ENCODE measurements around the gene DDX47. TPM values are rescaled to one million over a fixed set of nuclear protein-coding genes. Genes with fewer than 3 reads are reported as not detected.
"Not testable (repeated sequence)": the region's sequence is repeated elsewhere in the genome, so short reads cannot be mapped to it uniquely, and the experiment has no call there.

Gene DDX47
- total RNA-seq, 1 experiment from 2014 or later = 98.2 TPM

DNA sequence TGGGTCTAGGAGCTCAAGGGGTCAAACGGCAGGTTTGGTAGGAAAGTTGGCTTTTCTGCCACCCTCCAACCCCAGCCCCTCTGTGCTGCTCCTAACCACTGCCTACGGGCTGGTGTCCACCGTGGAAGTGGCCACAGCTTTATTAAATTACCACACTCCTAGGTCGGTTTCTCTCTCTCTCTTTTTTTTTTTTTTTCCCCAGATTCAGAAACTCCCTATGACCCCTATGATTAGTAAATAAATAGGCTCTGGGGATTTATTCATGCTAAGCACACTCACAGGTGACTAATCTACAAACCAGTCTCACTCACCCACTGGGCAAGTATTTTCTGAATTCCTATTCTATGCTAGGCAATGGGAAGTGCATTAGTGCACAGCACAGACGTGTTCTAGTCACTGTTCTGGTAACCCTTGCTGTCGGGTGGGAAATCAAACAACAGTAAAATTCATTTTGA lies 8.7 kb upstream of the DDX47 start:
- no peaks in the 10 kb centered on the region for H3K36me3 ChIP-seq
- no peaks in the 10 kb centered on the region for H3K9me3 ChIP-seq (replicated peaks)
- DNase-seq = no peak
- H3K4me1 ChIP-seq = peaks cover 14% of the 10 kb centered on the region
- H3K4me3 ChIP-seq = no peak overlapping the region
- H3K27ac ChIP-seq = no peak overlapping the region
- H3K27me3 ChIP-seq = no peaks in the 10 kb centered on the region

DNA sequence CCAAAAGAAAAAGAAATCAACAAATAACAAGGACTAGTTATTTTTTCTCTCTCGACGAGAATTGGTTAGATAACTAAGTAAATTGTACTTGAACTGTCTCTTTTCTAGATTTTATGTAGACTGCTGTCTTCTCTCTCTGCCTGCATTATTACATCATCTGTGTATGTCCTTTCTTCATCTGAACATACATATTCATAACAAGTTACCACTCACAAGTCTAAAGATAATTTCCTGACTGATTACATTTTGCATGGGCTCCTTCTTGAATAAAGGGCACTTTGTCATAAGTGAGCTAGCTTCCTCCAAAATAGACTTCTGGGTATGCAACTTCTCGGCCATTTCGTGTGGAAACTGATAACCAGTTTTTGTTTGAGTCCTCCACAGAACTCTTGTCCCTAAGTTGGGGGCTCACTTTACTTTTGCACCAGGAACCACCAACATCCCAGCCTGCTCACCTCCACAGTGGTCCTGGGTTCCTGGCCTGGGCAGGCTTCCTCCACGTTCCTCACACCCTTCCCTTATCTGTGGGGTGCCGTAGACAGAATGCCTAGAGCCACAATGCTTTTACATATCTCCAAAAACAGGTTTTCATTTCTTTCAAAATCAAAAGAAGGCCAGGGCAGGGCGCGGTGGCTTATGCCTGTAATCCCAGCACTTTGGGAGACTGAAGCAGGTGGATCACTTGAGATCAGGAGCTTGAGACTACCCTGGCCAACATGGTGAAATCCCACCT lies 6.2 kb upstream of the DDX47 start:
- H3K27ac ChIP-seq = no peak overlapping the region
- H3K36me3 ChIP-seq = no peaks in the 10 kb centered on the region
- H3K4me1 ChIP-seq = peaks cover 14% of the 10 kb centered on the region

DNA sequence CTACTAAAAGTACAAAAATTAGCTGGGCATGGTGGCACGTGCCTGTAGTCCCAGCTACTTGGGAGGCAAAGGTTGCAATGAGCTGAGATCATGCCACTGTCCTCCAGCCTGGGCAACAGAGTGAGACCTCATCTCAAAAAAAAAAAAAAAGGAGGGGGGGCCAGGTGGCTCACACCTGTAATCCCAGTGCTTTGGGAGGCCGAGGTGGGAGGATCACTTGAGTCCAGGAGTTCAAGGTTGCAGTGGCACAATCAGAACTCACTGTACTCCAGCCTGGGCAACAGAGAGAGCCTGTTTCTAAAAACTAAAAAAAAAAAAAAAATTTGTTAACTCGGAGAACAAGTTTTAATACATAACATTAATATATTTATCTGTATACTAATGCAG lies 5.6 kb upstream of the DDX47 start:
- H3K36me3 ChIP-seq; H3K27me3 ChIP-seq; H3K9me3 ChIP-seq (replicated peaks); H3K27ac ChIP-seq; DNase-seq; H3K4me3 ChIP-seq: not testable (repeated sequence)
- peaks cover 14% of the 10 kb centered on the region for H3K4me1 ChIP-seq

More for the DNA sequence above, 6.2 kb upstream of the DDX47 start:
- Histone ChIP-seq H3K27me3 (no peaks in the 10 kb centered on the region), H3K9me3 (replicated peaks) (no peaks in the 10 kb centered on the region), H3K4me3 (no peak overlapping the region)
- no peak for DNase-seq

GRCh38 chr12:12807970-12808702 lies 5.0 kb upstream of the DDX47 start:
- H3K4me1 ChIP-seq = peaks cover 12% of the 10 kb centered on the region
- H3K36me3 ChIP-seq = no peaks in the 10 kb centered on the region
- no peak overlapping the region for H3K27ac ChIP-seq
- DNase-seq = peak in 1 of 2 experiments; percentile 20
- H3K27me3 ChIP-seq = no peaks in the 10 kb centered on the region
- peak overlapping the region; percentile 31 for H3K4me3 ChIP-seq
- H3K9me3 ChIP-seq (replicated peaks) = no peaks in the 10 kb centered on the region

- peaks cover 10% of the 10 kb centered on the region for H3K36me3 ChIP-seq
- H3K4me1 ChIP-seq = peaks cover 7% of the 10 kb centered on the region; the same call in 1 of the 2 replicates
- no peak overlapping the region for H3K27ac ChIP-seq
- no peak overlapping the region for H3K4me3 ChIP-seq
- no peaks in the 10 kb centered on the region for H3K27me3 ChIP-seq
- DNase-seq = no peak
- no peaks in the 10 kb centered on the region for H3K9me3 ChIP-seq (replicated peaks)
Observed at GRCh38 chr12:12810553-12811021, 2.6 kb upstream of the DDX47 start.

DNA sequence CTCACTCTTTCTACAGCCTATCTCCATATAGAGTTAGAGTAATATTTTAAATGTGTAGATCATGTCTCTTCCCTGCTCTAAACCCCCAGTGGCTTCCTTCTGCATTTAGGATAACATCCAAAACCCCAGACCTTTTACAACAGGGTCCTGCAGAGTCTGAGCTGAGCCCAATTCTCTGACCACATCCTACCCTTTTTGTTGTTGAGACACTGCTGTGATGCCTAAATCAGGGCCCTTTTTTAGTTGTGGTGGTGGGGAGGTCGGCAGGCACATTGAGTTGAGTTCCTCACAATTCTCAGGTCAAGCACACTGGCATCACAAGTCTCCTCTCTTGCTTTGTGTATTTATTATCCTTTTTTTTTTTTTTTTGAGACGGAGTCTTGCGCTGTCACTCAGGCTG lies 1.8 kb upstream of the DDX47 start:
- Histone ChIP-seq H3K4me3 (no peak overlapping the region), H3K27ac (no peak overlapping the region), H3K4me1 (peaks cover 7% of the 10 kb centered on the region; the same call in 1 of the 2 replicates), H3K36me3 (peaks cover 15% of the 10 kb centered on the region), H3K27me3 (no peaks in the 10 kb centered on the region), H3K9me3 (replicated peaks) (no peaks in the 10 kb centered on the region)
- no peak for DNase-seq

GRCh38 chr12:12812174-12812573 lies 972 bp upstream of the DDX47 start:
- Histone ChIP-seq H3K27me3 (no peaks in the 10 kb centered on the region), H3K36me3 (peaks cover 23% of the 10 kb centered on the region), H3K4me3 (no peak overlapping the region), H3K4me1 (peaks cover 7% of the 10 kb centered on the region; the same call in 1 of the 2 replicates), H3K9me3 (replicated peaks) (no peaks in the 10 kb centered on the region), H3K27ac (no peak overlapping the region)
- no peak for DNase-seq

- Histone ChIP-seq H3K4me3 (peak overlapping the region; percentile 70), H3K9me3 (replicated peaks) (no peaks in the 10 kb centered on the region), H3K27me3 (no peaks in the 10 kb centered on the region), H3K36me3 (peaks cover 28% of the 10 kb centered on the region), H3K4me1 (peaks cover 7% of the 10 kb centered on the region; the same call in 1 of the 2 replicates), H3K27ac (no peak overlapping the region)
- no peak for DNase-seq
Observed at GRCh38 chr12:12812618-12813119, 477 bp upstream of the DDX47 start.

- Histone ChIP-seq H3K27me3 (no peaks in the 10 kb centered on the region), H3K27ac (no peak overlapping the region), H3K36me3 (peaks cover 45% of the 10 kb centered on the region), H3K4me3 (no peak overlapping the region), H3K9me3 (replicated peaks) (no peaks in the 10 kb centered on the region), H3K4me1 (peaks cover 20% of the 10 kb centered on the region)
- DNase-seq = no peak
Observed at GRCh38 chr12:12817616-12818015, 4.5 kb downstream of the DDX47 start.

- Histone ChIP-seq H3K27ac (no peak overlapping the region; the same call in 1 of the 2 replicates), H3K36me3 (peaks cover 56% of the 10 kb centered on the region), H3K4me1 (peaks cover 27% of the 10 kb centered on the region)
Observed at GRCh38 chr12:12818701-12819100, 5.6 kb downstream of the DDX47 start.

DNA sequence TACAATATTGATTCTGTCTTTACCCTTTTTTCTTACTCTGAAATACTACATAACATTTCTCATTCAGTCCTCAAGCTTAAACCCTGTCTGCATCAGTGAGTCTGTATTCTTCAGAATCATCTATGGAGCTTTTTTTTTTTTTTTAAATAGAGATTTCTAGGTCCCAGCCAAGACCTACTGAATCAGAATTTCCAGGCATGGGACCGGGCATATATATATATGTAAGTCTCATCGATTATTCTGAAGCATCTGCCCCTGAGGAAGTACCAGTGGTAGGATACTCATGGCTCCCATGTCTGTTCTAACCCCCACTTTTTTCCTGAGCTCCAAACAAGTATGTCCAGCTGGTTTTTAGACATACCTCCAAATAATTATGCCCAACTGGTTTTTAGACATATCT lies 6.1 kb downstream of the DDX47 start:
- Histone ChIP-seq H3K27me3 (no peaks in the 10 kb centered on the region), H3K9me3 (replicated peaks) (no peaks in the 10 kb centered on the region), H3K36me3 (peaks cover 61% of the 10 kb centered on the region), H3K4me1 (peaks cover 29% of the 10 kb centered on the region), H3K27ac (peak overlapping the region; percentile 28), H3K4me3 (no peak overlapping the region)
- DNase-seq = no peak

More at GRCh38 chr12:12818701-12819100, 5.6 kb downstream of the DDX47 start:
- DNase-seq = no peak
- Histone ChIP-seq H3K9me3 (replicated peaks) (no peaks in the 10 kb centered on the region), H3K27me3 (no peaks in the 10 kb centered on the region), H3K4me3 (no peak overlapping the region)

DNA sequence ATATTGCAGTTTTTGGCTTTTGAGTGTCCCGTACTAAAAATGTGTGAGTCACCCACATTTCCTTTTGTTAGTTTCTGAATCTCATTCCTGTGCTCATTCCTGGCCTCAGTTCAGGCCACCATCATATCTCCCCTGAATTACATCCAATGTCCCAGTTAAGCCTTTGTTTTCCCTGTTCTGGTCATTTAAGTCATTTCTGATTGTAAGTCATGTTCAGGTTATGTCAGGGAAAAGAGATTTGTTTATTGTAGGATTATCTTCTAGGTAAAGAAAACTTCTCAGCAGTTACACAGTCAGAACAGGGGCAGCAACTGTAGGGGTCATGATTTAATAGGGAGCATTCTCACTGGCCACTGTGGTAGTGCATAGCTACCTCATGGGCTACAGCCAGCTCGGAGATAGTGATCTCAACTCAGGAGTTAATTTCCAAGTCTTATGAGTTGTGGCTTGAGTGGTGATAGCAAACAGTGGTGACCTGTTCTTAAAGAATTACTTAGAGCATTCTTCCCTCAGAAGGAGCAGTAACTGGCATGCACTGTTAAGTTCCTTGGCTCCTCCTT lies 6.7 kb downstream of the DDX47 start:
- peak; percentile 65 for DNase-seq
- Histone ChIP-seq H3K4me1 (peaks cover 29% of the 10 kb centered on the region), H3K4me3 (no peak overlapping the region), H3K27me3 (no peaks in the 10 kb centered on the region), H3K27ac (peak overlapping the region; percentile 28), H3K36me3 (peaks cover 65% of the 10 kb centered on the region), H3K9me3 (replicated peaks) (no peaks in the 10 kb centered on the region)

DNA sequence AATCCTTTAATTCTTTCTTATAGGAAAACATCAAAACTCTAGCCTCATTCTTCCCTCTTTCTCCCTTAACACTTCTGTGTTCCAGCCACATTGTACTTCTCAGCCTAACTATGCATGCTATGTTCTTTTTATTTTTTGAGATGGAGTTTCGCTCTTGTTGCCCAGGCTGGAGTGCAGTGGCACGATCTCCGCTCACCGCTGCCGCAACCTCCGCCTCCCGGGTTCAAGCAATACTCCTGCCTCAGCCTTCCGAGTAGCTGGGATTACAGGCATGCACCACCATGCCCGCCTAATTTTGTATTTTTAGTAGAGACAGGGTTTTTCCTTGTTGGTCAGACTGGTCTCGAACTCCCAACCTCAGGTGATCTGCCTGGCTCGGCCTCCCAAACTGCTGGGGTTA lies 7.2 kb downstream of the DDX47 start:
- H3K27me3 ChIP-seq; DNase-seq; H3K9me3 ChIP-seq (replicated peaks); H3K4me3 ChIP-seq: not testable (repeated sequence)
- Histone ChIP-seq H3K36me3 (peaks cover 65% of the 10 kb centered on the region), H3K4me1 (peaks cover 29% of the 10 kb centered on the region), H3K27ac (peak overlapping the region; percentile 28)

- H3K4me1 ChIP-seq = peaks cover 29% of the 10 kb centered on the region
- no peak overlapping the region for H3K27ac ChIP-seq
Observed at GRCh38 chr12:12821975-12822374, 8.8 kb downstream of the DDX47 start.

DNA sequence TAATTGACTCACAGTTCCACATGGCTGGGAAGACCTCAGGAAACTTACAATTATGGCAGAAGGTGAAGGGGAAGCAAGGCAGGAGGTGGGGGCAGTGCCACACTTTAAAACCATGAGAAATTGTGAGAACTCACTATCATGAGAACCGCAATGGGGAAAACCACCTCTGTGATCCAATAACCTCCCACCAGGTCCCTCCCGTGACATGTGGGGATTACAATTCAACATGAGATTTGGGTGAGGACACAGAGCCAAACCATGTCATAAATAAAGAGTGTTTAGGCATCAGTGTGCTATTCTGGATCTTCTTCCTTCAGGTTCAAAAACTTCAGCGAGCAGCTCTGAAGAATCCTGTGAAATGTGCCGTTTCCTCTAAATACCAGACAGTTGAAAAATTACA lies 9.7 kb downstream of the DDX47 start:
- peaks cover 65% of the 10 kb centered on the region for H3K36me3 ChIP-seq
- peak overlapping the region; percentile 19; the same call in 1 of the 2 replicates for H3K27ac ChIP-seq
- no peak for DNase-seq
- H3K4me3 ChIP-seq = no peak overlapping the region
- H3K4me1 ChIP-seq = peaks cover 29% of the 10 kb centered on the region
- H3K9me3 ChIP-seq (replicated peaks) = no peaks in the 10 kb centered on the region
- H3K27me3 ChIP-seq = no peaks in the 10 kb centered on the region

More at GRCh38 chr12:12821975-12822374, 8.8 kb downstream of the DDX47 start:
- DNase-seq = no peak
- Histone ChIP-seq H3K27me3 (no peaks in the 10 kb centered on the region), H3K9me3 (replicated peaks) (no peaks in the 10 kb centered on the region), H3K36me3 (peaks cover 65% of the 10 kb centered on the region), H3K4me3 (no peak overlapping the region)

All from SJCRH30 (cell line).